SU-DHL-6 (cell line): ENCODE data around the gene OAF.

Experiments used
- H2AFZ ChIP-seq: fragments of 200-600 bp; sonication (generic); 2 replicates; pipeline ENCODE4 v1.6.1; 2014; ENCODE audit warnings: low read depth, mild to moderate bottlenecking, moderate library complexity, mixed read lengths, antibody characterized with exemption, low read length; ENCODE audit not compliant: severe bottlenecking
- H3F3A ChIP-seq: fragments of 200-600 bp; shearing (Covaris generic); 2 replicates; pipeline ENCODE4 v1.6.0; 2016; ENCODE audit warnings: antibody characterized with exemption, mild to moderate bottlenecking; ENCODE audit not compliant: insufficient read depth
- H3K27ac ChIP-seq: fragments of 200-600 bp; sonication (generic); 2 replicates; pipeline ENCODE4 v1.5.1; 2016; ENCODE audit warnings: low read depth, mild to moderate bottlenecking, low read length, moderate library complexity, mixed read lengths
- H3K27me3 ChIP-seq: fragments of 200-600 bp; sonication (generic), shearing (Covaris generic); 2 replicates; pipeline ENCODE4 v1.6.0; 2014; ENCODE audit warnings: mild to moderate bottlenecking, low read length
- H3K36me3 ChIP-seq: fragments of 200-600 bp; sonication (generic); 2 replicates; pipeline ENCODE4 v1.6.1; 2014; ENCODE audit warnings: mild to moderate bottlenecking, low read length, mixed read lengths
- H3K4me2 ChIP-seq: fragments of 300-600, 200-600 bp; shearing (Covaris generic), sonication (generic); 2 replicates; pipeline ENCODE4 v1.6.0; 2014; ENCODE audit warnings: low read length, low read depth, mild to moderate bottlenecking; ENCODE audit not compliant: poor library complexity, severe bottlenecking
- H3K4me3 ChIP-seq: fragments of 200-600 bp; sonication (generic); 2 replicates; pipeline ENCODE4 v1.5.1; 2014; ENCODE audit warnings: antibody characterized with exemption, low read length, mild to moderate bottlenecking, mixed read lengths; ENCODE audit not compliant: insufficient read depth, poor library complexity, severe bottlenecking
- H3K79me2 ChIP-seq: fragments of 200-600 bp; sonication (generic); 2 replicates; pipeline ENCODE4 v1.6.1; 2014; ENCODE audit warnings: mild to moderate bottlenecking, low read length, moderate library complexity; ENCODE audit not compliant: insufficient read depth
- H3K9ac ChIP-seq: fragments of 200-600 bp; sonication (generic); 2 replicates; pipeline ENCODE4 v1.7.0; 2014; ENCODE audit warnings: mild to moderate bottlenecking, low read length
- H3K9me2 ChIP-seq: fragments of 200-600 bp; sonication (generic); replicated peaks from 2 replicates; pipeline ENCODE4 v1.6.1; 2014; ENCODE audit warnings: low read length; ENCODE audit not compliant: insufficient read depth
- H3K9me3 ChIP-seq: fragments of 200-600 bp; sonication (generic); 2 replicates; pipeline ENCODE4 v1.6.1; 2014; ENCODE audit warnings: low read length, mixed read lengths; ENCODE audit not compliant: insufficient read depth
- H4K20me1 ChIP-seq: fragments of 200-600 bp; sonication (generic); 2 replicates; pipeline ENCODE4 v1.6.1; 2014; ENCODE audit warnings: low read depth, mild to moderate bottlenecking, antibody characterized with exemption, low read length, moderate library complexity, mixed read lengths
- EZH2phosphoT487 ChIP-seq: fragments of 200-600 bp; sonication (generic), shearing (Covaris generic); conservative IDR thresholded peaks from 2 replicates; pipeline ENCODE4 v1.6.1; 2018; ENCODE audit warnings: mild to moderate bottlenecking, antibody characterized with exemption, low read length, moderate library complexity, mixed read lengths
- TF ChIP-seq, protein P1 (sequence below): fragments of 200-600 bp; sonication (generic); IDR thresholded peaks from one replicate; pipeline ENCODE4 v1.5.1; 2017; ENCODE audit warnings: antibody characterized with exemption, mild to moderate bottlenecking, low read length, moderate library complexity; ENCODE audit not compliant: insufficient read depth, poor library complexity, severe bottlenecking

Gene OAF

GRCh38 chr11:120254788-120255518, 44.1 kb downstream of the OAF start:
- Histone ChIP-seq H3K79me2 (no peaks in the 10 kb centered on the region), H4K20me1 (no peaks in the 10 kb centered on the region), H3K9me3 (no peaks in the 10 kb centered on the region), H3K36me3 (no peaks in the 10 kb centered on the region), H3K9me2 (no peaks in the 10 kb centered on the region), H3K4me2 (no peak overlapping the region), H3K9ac (no peak overlapping the region), H2AFZ (no peak overlapping the region), H3K27ac (no peak overlapping the region), H3K4me3 (no peak overlapping the region), H3F3A (no peaks in the 10 kb centered on the region), H3K27me3 (no peaks in the 10 kb centered on the region)
- TF ChIP-seq, protein P1, sequence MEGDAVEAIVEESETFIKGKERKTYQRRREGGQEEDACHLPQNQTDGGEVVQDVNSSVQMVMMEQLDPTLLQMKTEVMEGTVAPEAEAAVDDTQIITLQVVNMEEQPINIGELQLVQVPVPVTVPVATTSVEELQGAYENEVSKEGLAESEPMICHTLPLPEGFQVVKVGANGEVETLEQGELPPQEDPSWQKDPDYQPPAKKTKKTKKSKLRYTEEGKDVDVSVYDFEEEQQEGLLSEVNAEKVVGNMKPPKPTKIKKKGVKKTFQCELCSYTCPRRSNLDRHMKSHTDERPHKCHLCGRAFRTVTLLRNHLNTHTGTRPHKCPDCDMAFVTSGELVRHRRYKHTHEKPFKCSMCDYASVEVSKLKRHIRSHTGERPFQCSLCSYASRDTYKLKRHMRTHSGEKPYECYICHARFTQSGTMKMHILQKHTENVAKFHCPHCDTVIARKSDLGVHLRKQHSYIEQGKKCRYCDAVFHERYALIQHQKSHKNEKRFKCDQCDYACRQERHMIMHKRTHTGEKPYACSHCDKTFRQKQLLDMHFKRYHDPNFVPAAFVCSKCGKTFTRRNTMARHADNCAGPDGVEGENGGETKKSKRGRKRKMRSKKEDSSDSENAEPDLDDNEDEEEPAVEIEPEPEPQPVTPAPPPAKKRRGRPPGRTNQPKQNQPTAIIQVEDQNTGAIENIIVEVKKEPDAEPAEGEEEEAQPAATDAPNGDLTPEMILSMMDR: no peak
- TF ChIP-seq EZH2phosphoT487: no peak

GRCh38 chr11:120255519-120255866, 44.7 kb downstream of the OAF start:
- Histone ChIP-seq H4K20me1 (no peaks in the 10 kb centered on the region), H3K36me3 (no peaks in the 10 kb centered on the region), H3F3A (no peaks in the 10 kb centered on the region), H3K9me3 (no peaks in the 10 kb centered on the region), H3K79me2 (no peaks in the 10 kb centered on the region), H2AFZ (no peak overlapping the region), H3K9me2 (no peaks in the 10 kb centered on the region), H3K4me3 (no peak overlapping the region), H3K9ac (no peak overlapping the region), H3K27ac (no peak overlapping the region), H3K27me3 (no peaks in the 10 kb centered on the region), H3K4me2 (no peak overlapping the region)
- TF ChIP-seq EZH2phosphoT487: no peak
- TF ChIP-seq, protein P1: no peak

DNA sequence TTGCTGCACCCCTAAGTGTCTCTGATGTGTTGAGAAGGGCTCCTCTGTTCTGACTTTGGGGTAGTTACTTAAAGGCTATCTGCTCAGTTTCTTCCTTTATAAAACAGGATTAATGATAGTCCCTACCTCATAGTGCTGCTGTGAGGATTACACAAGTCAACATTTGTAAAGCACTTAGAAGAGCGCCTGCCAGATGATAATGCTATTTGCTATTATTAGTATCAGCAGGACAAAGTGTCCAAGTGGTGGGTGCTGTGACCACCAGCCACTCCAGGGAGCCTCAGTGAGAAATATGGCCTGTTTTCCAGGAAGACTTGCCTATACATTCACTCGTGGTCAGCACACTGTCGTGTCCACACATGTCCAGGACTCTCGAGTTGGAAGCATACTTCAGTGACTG, 45.3 kb downstream of the OAF start:
- no peak overlapping the region for H3K4me3 ChIP-seq
- H3F3A ChIP-seq: no peaks in the 10 kb centered on the region
- H2AFZ ChIP-seq: no peak overlapping the region
- H3K79me2 ChIP-seq: no peaks in the 10 kb centered on the region
- no peaks in the 10 kb centered on the region for H3K9me3 ChIP-seq
- H4K20me1 ChIP-seq: no peaks in the 10 kb centered on the region
- TF ChIP-seq EZH2phosphoT487: no peak
- TF ChIP-seq, protein P1: no peak
- no peaks in the 10 kb centered on the region for H3K27me3 ChIP-seq
- H3K9me2 ChIP-seq: no peaks in the 10 kb centered on the region
- H3K36me3 ChIP-seq: no peaks in the 10 kb centered on the region
- no peak overlapping the region for H3K27ac ChIP-seq
- H3K9ac ChIP-seq: no peak overlapping the region
- no peak overlapping the region for H3K4me2 ChIP-seq
